HG03565 (cell line): ENCODE measurements around the gene EIPR1.
"Not testable (repeated sequence)": the region's sequence is repeated elsewhere in the genome, so short reads cannot be mapped to it uniquely, and the experiment has no call there.

Source experiments
- ATAC-seq: cut with Tn5 transposase; IDR thresholded peaks from one replicate; pipeline ENCODE4 v1.9.1; 2021; ENCODE audit warnings: mild to moderate bottlenecking, moderate library complexity; ENCODE audit not compliant: unreplicated experiment

Gene EIPR1

DNA sequence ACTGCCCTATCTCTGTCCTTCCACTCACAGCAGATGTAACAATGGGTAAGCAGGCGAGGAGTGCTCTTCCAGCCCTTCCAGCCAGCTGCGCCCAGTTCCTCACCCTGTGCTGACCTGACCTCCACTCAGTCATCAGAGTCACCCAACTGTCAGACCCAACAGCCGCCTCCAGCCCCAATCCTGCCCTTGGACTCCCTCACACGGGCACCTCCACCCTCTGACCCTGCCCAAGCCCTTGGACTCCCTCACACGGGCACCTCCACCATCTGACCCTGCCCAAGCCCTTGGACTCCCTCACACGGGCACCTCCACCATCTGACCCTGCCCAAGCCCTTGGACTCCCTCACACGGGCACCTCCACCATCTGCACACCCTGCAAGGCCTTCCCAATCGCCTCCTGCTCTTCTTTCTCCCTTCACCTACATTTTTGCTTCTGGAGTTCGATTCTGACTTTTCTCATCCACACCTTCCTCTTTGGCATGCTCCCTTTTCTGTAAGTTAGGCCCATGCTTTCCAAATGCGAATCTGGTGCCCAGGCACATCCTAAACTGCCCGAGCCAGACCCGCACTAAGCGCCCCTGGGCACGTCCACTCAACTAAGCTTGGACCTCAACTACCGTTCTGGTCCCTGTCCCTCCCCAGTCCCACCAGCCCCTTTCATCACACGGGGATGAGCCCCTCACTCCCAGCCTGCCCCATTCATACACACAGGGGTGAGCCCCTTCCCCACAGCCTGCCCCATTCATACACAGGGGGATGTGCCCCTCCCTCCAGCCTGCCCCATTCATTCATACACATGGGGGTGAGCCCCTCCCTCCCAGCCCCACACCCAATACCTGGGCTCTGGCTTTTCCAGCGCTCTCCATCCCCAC lies 15.9 kb downstream of the EIPR1 start:
- ATAC-seq: no peak

DNA sequence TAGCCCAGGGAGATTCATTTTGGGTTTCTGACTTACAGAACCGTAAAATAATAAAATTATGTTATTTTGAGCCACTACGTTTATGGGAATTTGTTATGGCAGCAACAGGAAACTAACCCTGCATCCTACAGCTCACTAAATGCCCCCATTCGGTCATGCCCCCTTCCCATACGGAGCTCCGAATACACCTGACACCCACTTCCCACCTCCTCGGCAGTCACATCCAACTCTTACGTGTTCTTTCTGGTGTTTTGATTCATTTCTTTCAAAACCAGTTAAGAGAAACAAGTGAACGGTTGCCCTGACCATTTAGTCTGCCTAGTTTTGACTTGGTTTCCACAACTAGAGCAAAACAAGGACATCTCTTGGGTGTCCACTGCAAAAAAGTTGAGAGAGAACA lies 19.7 kb downstream of the EIPR1 start:
- ATAC-seq: no peak

DNA sequence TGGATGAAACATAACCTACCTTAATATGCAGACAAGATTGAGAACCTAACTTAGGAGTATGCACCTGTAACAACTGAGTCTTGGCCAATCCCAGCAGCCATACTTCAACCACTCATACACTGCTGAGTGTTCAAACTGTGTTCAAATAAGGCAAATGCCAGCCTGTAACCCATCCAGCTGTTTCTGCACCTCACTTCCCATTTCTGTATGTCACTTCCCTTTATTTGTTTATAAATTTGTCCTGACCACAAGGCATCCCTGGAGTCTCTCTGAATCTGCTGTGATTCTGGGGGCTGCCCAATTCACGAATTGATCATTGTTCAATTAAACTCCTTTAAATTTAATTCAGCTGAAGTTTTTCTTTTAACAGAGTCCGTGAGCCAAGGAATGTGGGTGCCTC lies 20.2 kb downstream of the EIPR1 start:
- not testable (repeated sequence) for ATAC-seq

DNA sequence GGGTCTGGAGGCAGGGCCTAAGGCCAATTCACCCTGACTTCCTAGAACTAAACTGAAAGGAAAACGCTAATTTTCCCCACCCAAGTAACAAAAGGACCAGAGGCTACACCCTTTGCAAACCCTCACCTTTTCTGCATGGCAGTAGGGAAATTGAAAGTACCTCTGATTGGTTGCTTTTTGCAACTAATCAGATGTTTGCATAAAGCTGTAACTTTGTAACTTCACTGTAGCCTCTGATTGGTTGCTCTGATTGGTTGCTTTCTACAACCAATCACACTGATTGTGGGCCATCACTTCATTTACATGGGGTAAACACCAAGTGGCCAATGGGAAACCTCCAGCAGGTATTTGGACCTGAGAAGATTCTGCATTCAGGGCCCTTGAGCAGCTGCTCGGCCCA lies 20.8 kb downstream of the EIPR1 start:
- no peak for ATAC-seq

DNA sequence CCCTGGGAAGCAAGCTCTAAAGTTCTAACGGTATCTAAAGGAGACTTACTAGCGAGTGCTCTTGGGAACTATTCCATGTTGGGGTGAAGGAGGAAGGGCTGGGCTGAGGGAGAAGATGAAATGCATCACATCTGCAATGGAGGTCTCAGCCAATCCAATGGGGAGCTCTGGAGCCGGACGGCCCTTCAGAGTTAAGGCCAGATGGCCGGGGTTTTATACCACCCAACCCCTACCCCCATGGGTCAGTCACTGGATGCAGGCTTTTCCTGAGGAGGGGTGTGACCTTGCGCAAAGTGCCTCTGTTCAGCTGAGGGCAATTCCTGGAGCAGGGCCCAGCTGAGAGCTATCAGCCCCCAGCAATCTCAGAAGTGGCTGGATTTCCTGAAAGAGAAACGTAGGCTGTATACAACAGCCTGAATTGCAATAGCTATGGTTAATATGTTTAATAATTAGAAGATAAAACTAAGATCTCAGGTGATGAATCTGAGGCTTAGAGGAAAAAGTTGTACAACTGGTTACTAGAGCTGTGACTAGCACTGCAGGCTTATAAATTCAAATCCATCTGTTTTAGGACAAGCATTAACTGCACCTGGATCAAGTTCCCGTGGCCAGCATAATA lies 21.6 kb downstream of the EIPR1 start:
- no peak for ATAC-seq

DNA sequence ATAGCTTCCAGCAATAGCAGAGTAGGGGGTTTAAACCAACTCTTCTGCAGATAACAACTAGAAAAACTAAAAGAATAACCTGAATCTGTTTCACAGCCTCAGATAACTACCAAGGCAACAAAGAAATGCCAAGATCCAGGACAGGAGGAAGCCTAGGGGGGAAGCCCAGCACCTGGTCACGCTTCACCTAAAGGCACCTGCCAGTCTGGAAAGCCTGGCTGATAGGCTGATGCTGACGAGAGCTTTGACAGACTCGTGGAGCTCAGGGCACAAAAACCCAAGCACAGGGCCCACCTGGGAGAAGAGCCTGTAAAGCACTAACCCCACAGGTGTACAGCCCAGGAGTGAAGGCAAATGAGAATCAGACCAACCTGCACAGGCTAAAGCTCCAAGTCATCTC lies 22.6 kb downstream of the EIPR1 start:
- ATAC-seq: no peak

DNA sequence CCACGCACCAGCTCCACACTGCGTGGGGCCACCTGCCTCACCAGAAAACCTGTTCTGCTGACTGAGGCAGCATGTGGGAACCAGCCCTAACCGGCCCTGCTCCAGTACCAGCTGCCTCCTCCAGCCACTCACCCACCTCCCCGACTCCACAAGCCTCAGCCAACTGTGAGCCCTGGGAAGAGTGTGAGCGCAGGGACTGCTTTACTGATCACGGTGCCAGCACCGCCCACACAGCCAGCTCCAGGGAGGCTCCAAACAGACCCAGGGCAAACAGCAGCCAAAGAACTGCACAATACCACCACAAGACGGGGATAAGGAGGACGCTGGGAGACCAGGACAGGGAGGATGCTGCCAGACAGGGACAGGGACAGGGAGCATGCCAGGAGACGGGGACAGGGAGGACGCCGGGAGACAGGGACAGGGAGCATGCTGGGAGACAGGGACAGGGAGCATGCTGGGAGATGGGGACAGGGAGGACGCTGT lies 28.4 kb downstream of the EIPR1 start:
- ATAC-seq: no peak

DNA sequence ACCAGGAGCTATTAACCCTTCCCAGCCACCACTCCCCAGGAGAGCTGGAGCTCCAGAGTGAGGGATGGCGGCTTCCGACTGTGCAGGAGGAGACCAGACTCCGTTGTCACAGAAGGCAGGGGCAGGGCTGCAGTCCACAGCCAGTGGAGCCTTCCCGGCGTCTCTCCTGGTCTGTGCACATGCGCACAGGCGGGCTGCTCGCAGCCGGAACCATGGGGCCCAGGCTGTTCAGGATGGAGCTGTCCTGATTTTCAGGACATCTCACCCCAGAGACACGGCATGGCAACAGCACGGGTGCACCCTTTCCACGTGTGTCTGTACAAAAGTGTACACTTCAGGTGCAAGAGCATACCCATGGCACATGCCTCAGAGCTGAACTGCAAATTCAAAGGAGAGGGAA lies 28.9 kb downstream of the EIPR1 start:
- ATAC-seq: no peak

DNA sequence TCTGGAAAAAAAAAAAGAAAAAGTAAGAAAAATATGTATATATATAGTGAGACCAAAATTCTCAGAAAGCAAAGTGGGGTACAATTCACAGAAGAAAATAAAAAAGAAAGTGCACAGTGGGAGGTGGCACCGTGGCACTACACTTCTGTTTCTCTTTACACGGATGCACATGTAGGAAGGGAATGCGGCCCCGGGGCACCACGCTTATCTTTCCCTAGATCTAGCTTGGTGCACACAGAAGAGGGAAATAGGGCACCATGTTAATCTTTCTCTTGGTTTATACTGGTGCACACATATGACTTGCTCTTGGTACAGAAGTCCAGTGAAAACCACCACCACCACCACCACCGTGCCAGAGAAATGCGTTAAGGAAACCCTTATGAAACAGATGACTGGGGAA lies 32.0 kb downstream of the EIPR1 start:
- ATAC-seq: no peak

DNA sequence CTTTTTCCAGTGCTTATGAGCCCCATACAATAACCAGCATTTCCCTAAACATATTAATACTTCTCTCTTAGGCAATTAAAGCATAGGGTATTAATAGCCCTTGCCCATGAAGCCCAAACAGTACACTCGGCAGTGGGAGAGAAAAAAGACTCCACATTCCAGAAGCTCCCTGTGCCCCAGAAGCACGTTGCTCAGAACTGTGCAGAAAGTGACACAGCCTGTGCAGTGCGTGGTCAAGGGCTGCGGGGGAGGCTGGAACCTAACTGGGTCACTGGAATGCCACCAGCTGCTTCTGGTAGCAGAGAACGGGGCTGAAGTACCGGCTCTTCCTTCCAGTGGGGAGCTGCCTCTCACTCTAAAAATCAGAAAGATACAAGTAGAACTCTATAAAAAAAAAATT lies 32.7 kb downstream of the EIPR1 start:
- ATAC-seq: no peak

DNA sequence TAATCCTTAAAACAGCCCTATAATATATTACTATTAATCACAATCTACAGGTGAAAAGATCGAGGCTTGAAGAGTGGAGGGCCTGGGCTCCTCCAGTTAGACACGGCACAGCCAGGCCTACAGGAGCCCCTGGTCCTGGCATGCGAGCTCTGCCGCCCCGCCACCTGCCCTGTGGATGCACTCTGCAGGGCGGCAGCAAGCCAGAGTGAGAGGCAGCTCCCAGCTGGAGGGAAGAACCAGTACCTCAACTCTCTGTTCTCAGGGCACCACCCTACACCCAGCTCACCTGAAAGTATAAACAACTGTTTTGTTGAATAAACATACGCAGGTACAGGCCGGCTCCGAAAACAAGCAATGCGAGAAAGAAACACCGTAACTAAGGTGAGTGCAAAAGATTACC lies 34.6 kb downstream of the EIPR1 start:
- ATAC-seq: no peak

DNA sequence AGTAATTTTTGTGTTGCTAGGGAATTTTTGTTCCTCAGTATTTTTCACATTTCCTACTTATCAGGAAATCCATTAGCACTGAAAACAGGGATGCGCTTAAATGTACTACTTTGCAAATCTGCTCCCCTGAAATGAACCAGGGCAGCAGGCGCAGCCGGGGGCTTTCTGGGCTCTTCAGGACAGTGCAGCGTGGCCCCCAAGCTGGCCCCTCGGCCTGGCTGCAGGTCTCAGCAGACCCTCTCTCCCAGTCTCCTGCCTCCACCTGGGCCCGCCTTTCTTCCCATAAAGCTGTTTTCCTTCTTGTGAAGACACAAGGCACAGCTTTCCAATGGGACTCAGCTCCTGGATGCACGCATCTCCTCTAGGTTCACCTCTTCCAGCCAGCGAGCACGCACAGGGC lies 35.3 kb downstream of the EIPR1 start:
- no peak for ATAC-seq

DNA sequence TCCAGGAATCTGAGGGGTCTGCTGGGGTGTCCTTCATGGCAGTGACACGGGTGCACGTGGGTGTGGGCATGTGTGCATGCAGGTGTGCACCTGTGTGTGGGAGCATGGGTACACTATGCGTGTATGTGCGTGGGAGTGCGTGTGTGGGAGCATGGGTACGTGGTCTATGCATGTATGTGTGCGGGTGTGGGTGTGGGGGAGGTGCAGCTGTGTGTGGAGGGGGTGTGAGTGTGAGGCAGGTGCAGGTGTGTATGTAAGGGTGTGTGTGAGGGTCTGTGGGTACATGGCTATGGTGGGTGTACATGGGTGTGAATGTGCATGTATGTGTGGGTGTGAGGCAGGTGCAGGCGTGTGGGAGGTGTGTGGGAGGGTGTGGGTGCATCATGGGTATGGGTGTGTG lies 36.3 kb downstream of the EIPR1 start:
- no peak for ATAC-seq

DNA sequence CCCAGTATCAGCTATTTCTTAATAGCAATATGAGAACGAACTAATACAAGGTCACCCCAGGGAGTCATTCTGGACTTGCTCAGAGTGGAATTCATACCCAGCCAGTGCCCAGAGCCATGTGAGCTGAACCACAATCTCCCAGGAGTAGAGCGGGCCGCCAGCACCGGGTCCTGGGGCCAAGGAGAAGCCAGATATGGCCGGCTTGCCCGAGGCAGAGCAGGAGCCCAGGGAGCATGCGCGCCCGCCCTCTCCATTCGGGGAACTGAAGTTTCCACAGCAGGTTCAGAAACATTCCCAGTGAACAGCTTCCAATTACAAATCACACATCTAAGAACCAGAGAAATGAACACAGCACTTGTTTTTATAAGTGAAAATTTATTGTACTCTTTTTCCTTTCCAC lies 37.5 kb downstream of the EIPR1 start:
- no peak for ATAC-seq

DNA sequence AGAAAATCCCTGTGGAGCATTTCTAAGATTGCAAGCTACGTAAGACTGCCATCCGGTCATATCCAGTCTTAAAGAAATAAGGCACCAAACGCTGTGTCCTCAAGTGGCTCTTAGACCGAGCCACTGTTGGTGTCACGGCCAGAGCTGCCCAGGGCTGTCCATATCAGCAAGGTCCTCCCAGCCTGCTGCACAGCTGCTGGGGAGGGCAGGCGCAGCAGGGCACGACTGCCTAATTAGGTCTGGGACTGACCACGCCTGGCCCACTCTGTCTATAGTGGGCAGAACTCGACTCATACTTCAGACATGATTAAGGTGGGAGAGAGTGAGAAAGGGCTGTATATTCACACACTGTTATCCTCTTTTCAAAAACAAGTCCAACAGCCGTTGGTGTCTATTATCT lies 39.3 kb downstream of the EIPR1 start:
- ATAC-seq: no peak

DNA sequence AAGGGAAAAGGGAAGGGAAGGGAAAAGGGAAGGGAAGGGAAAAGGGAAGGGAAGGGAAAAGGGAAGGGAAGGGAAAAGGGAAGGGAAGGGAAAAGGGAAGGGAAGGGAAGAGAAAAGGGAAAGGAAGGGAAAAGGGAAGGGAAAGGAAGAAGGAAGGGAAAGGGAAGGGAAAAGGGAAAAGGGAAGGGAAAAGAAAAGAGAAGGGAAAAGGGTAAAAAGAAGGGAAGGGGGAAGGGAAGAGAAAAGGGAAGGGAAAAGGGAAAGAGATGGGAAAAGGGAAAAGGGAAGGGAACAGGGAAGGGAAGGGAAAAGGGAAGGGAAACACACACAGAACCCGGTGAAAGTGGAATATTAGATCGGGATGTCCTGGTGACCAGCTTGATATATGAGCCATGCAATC lies 40.8 kb downstream of the EIPR1 start:
- ATAC-seq: no peak

DNA sequence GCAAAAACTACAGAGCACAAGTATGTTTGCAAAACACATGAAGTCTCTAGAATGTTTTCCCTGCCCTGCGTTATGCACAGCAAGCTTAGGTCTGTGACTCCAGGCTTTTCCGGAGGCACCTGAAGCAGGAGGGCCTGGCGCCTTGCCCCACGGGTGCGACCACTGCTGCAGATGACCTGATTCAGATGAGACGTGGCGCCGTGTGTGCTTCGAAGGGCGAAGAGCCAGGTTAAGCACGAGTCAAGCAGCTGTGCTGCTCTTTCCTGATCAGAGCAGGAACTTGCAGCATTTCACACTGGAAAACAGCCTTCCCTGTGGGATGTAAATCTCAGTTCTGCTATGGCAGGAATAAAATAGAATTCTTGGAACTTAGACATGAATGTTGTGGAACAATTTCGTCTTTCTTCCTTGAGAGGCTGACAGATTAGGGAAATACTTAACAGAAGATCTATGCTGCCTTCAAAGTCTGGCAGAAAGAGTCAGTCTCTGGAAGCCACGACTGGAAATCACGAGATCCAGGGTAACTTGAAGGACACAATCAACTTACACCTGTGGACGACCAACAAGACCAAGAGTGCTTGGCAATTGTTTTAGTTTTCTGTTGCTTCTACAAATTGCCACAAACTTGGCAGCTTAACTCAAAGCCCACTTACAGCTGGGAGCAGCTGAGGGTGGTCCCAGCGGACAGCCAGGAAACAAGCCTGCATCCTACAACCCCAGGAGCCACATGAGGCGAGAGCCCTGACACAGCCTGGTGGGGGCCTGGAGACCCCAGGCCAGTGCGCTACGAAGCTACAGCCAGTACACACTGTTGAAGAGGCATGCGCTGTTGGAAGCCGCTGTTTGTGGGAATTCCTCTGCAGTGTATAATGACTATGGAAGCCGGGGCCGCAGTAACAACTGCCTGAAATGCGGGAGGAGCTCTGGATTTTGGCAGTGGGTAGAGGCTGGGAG lies 42.9 kb downstream of the EIPR1 start:
- ATAC-seq: no peak

DNA sequence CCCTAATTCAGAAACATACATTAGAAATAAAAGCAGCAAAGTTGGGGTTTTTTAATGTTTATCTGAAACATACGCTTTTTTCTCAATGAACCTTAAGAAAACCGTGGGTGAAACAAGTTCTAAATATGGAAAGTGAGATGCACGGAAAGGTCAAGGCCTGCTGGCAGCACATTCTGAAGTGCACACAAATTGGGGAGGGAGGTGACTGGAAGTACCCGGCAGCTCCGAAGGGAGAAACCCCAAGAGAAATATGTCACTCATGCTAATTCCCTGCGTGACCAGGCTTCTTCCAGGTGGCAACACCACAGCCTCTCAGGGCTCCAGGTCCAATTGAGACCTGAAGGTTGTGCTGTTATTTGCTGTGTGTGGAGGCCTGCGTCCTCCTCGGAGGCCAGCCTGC lies 45.5 kb downstream of the EIPR1 start:
- no peak for ATAC-seq

DNA sequence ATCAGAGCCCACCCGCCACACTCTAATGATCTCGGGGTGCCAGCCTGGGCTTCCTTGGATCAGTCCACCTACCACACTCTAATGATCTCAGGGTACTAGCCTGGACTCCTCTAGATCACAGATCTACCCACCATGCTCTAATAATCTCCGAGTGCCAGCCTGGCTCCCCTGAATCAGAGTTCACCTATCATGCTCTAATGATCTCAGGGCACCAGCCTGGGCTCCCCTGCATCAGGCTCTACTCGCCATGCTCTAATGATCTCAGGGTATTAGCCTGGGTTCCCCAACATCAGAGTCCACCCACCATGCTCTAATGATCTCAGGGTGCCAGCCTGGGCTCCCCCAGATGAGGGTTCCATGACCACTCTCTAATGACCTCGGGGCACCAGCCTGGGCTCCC lies 48.1 kb downstream of the EIPR1 start:
- ATAC-seq: no peak

DNA sequence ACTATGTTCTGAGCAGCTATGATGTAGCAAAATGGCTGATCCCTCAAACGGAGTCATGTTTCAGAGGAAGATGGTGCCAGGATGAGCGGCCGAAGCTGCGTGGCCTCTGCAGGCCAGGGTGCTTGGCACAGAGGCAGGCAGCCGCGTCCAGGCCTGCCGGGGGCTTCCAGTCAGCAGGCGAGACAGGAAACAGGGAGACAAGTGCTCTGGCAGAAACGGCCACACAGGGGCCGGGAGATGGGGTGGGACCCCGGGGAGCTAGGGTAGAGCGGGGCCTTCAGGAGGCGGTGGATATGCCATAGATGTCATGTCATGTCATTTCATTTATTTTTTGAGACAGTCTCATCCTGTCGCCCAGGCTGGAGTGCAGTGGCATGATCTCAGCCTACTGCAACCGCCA lies 50.7 kb downstream of the EIPR1 start:
- ATAC-seq: no peak

DNA sequence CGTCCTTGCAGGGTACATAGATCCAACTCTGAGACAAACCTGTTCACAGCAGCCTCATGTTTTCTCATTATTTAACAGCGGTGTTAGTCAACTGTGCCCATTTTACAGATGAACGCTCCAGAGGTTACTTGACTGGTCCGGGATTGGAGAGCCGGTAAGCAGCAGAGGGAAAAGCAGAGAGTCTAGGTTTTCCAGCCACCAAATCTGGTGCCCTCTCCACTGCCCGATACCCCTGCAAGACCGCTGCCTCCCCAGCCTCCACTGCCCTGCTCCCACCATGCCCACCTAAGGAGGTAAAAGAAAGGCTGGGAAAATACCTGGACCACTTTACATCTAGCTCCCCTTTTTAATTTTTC lies 51.5 kb downstream of the EIPR1 start:
- ATAC-seq: no peak
